Measurements from ENCODE around the gene DLG2.

- TF ChIP-seq CTCF (IDR thresholded peaks at IDR 0.05; ENCODE audit: low read length) (no peak), EZH2 (IDR thresholded peaks at IDR 0.05; ENCODE audit: borderline replicate concordance, low read length) (no peak)
These were observed 1604.9 kb downstream of the DLG2 start for GRCh38 chr11:84022201-84022600.

Data from OCI-LY1 (cell line).